RCC 7860 (cell line): ENCODE results near the gene RFXANK.
"Not testable (repeated sequence)": the region's sequence is repeated elsewhere in the genome, so short reads cannot be mapped to it uniquely, and the experiment has no call there.

Experiments used
- DNase-seq: peaks from one replicate; pipeline ENCODE4 v3.0.0-alpha.2; 2015; ENCODE audit warnings: low spot score
- FAIRE-seq: peaks from 2 replicates; lab custom pipeline; 2012; peaks lifted over from hg19 to GRCh38; lab: Jason Lieb, UNC

Gene RFXANK

DNA sequence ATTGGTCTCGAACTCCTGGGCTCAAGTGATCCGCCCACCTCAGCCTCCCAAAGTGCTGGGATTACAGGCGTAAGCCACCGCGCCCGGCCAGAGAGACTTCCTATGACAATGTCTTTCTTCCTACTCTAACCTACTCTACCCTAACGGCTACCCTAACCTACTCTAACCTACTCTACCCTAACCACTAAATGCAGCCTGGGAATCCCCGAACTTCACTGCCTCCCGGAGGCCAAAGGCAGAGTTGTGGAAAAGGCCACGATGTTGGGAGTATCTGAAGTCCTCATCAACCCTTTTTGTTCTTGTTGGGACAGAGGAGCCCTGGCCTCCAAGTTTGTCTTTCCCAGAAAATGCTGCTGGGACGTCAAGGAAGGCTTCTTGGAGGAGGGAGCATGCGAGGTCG is 12.1 kb downstream of the RFXANK start:
- FAIRE-seq (no peak), DNase-seq (no peak)

DNA sequence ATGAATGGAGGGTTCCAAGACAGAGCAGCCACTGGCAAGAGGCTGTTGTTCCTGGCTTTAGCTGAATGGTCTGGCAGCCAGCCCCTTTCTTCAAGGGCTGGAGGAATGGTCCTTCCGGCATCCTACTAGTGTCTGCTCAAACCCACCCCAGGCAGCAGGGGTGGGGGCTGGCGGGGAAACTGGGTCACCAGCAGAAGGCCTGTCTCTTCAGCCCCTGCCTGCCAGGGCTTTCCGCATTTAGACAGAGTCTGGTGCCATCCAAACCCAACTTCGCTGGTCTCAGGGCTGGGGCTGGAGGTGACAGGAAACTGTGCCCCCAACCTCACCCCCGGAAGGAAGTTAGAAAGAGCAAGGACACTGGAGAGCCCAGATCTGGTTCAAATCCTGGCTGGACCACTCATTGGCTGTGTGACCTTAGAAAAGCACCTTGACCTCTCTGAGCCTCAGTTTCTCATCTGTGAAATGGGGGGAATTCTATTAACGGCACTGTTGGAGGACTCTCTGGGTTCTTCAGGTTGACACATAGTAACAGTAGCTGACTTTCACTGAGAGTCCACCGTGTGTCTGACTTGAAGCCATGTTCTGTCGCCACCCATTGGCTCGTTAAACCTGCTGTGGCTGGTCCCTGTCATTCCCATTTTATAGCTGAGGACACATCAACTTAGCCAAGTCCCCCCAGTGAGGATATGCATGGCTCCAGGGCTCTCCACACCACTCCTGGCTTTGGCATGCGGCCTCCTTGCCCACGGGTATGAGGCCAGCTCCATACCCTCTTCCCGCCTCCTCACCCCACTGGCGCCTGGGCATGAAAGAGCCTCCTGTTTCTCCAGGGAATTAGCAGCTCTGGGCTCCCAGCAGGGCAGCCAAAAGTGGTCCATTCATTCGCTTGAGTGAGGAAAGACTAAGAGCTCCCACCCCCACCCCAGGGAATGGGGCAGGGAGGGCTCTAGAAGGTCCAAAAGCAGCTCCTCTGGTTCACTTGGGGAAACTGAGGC is 13.7 kb downstream of the RFXANK start:
- FAIRE-seq = no peak
- no peak for DNase-seq

DNA sequence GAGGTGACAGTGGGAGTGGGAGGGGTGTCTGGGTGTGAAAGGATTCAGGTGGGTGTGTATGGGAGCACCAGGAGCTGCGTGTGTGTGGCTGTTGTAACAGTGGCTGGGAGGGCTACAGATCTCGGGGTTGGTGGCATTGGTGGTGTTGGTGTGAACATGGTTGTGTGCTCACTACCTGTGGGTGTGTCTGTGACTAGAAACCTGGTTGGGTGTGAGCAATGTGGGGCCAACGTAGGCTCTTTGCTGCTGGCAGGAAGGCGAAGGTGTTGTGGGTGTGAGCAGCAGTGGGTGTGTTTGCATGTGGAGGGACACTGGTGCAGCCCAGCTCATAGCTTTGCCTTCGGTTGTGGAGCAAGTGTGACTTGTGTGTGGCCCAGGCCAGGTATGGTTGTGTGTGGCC is 14.9 kb downstream of the RFXANK start:
- FAIRE-seq (no peak), DNase-seq (no peak)

DNA sequence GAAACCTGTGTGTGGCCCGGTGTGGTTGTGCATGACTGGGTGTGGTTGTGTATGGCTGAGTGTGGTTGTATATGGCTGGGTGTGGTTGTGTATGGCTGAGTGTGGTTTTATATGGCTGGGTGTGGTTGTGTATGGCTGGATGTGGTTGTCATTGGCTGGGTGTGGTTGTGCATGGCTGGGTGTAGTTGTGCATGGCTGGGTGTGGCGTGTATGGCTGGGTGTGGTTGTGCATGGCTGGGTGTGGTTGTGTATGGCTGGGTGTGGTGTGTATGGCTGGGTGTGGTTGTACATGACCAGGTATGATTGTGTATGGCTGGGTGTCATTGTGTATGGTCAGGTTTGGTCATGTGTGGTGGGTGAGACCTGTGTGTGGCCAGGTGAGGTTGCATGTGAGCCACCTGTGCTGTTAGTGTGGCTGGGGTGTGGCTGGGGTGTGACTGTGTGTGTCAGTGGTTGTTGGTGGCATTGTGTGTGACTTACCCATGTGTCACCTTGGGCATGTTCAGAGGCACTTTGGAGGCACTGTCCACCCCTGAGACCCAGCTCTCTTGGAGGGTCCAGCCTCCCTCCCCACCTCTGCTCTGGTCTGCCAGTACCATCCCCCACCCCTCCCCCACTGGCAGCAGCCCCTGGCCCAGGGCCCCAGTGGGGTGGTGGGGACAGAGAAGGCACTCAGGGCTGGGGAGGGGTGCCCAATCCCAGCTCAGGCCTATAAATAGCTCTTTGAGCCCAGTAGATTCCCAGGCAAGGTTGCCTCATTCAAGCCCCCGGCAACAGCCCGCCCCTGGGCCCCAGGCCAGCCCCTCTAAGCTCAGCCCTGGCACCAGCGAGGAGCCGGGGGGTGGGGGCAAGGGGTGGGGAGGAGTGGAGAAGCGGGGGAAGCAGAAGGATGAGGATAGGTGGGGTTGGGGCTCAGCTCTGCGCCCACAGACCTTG is 15.8 kb downstream of the RFXANK start:
- FAIRE-seq (no peak), DNase-seq (no peak)

DNA sequence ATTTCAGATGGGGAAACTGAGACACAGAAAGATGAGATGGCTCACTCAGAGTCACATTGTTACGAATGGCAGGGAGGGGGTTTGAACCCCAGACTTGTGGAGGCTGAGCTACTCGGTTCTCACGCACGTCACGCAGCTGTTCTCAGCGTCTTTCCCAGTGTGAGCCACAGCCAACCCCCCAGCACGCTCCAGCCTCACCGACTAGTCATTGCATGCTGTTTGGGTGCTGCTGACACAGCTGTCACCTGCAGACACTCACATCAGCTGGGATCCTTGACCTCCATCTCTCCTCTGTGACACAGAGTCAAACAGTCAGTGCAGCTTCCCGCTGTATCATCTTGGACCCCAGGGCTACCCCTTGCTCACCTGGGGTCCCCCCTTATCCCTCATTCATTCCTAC is 17.3 kb downstream of the RFXANK start:
- DNase-seq (no peak), FAIRE-seq (no peak)

DNA sequence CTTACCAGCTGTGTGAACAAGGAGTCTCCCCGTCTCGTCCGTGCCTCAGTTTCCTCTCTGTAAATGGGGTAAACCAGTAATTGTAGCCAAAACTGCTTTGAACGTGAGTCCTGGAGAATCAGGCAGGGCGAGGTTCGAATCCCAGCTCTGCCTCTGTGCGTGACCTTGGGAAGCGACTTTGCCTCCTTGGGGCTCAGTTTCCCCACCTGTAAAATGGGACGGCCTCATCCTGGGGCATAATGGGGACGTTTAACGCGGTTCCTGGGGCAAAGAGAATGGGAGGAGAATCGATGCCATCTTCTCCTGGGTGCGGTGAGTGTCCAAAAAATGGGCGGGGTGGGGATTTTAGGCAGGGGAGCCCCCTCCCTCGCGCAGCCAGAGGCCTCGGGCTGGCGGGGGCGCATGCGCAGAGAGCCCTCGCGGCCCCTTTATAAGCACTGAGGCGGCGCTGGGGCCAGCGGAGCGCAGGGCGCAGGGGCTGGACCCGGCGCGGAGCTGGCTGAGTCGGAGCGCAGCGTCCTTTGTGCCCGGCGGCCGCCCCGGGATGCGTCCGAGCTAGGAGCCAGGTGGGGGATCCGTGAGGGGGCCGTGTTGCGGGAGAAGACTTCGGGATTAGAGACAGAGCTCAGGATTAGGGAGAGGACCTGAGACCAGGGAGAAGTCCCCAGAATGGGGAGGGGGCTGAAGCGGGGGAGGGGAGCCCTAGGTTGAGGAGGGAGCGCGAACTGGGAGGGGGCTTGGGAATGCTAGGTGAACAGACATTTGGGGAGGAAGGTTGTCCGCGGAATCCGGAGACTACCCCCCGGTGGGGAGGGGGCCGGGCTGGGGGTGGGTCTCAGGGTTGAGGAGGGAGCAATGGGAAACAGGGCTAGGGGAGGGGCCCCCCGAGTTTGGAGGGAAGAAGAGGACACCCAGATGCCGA is 19.7 kb downstream of the RFXANK start, which contains the start of gene NCAN:
TSS of gene NCAN (plus strand) at position 460 of the 922 bp plus-strand sequence. CDS start 4,996 bp downstream, outside the sequence.
- FAIRE-seq (no peak), DNase-seq (no peak)

DNA sequence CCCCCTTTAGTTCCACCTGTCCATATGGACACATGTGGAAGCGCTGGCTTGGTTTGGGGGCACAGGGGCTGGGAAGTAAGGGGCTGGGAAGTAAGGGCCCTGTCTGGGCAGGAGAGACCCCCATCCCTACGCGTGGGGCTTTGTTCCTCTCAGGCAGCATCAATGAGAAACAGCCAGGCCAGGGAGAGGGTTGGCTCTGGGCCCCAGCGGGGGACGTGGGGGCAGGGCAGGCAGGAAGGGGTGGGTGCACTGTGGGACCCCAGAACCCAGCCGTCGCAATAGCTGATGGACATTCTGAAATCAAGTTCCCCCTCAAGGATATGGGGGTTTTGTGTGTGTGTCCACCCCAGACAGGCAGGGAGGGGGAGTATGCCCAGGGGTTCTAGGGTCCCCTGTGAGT is 20.9 kb downstream of the RFXANK start:
- no peak for FAIRE-seq
- no peak for DNase-seq

DNA sequence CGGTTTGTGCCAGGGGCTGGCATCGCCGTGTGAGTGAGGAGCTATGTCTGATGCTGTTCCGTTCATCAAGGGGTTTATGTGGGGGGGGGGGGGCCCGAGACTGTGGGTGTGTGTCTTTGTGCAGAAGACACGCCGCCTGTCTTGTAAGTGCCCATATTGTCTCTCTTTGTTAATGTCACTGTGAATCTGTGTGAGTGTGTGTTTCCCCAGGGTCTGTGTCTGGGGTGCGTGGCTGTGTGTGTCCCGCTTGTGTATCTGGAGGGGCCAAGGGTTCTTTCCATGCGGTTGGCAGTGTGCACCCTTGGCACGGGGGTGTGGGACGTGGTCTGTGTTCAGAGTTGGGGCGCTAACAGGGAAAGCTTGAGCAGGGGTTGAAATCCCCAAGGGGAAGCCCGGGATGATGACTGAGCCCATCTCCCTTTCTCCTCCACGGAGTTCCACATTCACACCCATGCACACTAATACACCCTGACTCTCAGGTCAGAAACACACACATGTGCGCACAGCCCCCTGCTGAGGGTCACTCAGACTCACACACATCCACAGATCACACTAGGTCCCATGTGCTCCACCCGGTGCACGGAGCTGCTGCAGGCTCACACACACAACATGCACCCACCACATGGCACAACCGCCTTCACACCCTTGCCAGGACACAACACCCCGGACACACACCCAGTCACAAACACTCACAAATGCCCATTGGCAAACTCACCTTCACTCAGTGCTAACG is 21.5 kb downstream of the RFXANK start:
- no peak for FAIRE-seq
- no peak for DNase-seq

DNA sequence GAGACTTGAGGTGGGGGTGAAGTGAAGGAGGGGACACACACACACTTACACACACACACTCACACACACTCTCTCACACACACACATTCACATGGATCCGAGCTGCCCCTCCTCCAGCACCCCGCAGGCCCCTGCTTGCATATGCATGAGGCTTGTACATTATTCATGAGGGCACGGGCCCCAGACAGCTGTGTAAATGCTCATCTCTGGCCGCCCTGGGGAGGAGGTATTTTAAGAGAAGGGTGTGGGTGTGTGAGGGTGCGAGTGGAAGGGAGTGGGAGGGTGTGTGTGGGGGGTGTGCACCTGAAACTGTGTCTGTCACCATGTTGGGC is 22.1 kb downstream of the RFXANK start:
- DNase-seq = no peak
- FAIRE-seq = no peak

DNA sequence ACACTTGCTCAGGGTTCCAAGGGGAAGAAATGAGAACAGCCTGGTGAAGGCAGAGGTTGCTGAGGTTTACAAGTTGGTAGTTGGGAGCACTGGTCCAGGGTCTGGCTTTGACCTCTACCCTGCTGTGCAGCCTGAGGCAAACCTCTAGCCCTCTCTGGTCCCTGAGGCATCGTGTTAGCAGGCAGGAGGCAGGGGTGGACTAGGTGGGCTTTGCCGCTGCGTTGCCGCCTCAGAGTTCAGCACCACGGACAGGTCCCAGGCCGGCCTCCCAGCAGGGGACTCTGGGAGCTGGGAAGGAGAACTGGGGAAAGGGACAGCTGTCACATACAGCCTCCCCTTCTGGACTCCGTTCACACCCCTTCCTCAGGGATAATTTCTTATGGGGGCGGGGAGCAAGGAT is 22.8 kb downstream of the RFXANK start:
- no peak for DNase-seq
- no peak for FAIRE-seq

DNA sequence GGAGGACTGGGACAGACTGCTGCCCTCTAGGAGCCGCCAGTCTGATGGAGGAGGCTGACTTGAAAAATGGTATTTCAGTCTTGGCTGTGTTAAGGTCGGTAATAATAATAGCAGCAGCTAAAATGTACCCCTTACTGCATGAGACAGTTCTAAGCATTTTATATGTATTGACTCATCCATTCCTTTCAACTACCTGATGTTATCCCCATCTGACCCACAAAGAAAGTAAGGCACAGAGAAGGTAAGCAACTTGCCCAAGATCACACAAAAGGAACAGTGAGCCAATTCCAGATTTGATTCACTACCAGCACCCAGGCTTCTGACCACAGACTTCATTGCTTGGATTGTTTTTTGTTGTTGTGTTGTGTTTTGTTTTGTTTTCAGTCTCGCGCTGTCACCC is 23.7 kb downstream of the RFXANK start:
- no peak for DNase-seq
- no peak for FAIRE-seq

DNA sequence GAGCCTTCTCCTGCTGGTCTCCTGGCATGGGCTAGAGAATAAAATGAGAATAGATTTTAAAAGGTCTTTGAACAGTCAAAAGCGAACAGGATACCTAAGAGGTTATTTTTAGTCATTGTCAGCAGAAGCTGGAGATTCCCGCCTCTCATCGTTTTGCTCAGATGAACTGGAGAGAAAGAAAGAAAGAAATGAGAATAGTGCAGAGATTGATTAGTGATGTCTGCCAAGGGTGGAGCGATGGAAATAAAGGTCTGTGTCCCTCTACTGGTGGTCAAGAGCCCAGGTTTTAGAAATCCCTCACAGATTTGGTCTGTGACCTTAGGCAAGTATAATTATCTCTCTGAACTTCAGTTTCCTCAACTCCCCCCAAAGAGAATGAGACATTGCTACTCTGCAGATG is 25.0 kb downstream of the RFXANK start:
- no peak for FAIRE-seq
- peak; percentile 11 for DNase-seq

DNA sequence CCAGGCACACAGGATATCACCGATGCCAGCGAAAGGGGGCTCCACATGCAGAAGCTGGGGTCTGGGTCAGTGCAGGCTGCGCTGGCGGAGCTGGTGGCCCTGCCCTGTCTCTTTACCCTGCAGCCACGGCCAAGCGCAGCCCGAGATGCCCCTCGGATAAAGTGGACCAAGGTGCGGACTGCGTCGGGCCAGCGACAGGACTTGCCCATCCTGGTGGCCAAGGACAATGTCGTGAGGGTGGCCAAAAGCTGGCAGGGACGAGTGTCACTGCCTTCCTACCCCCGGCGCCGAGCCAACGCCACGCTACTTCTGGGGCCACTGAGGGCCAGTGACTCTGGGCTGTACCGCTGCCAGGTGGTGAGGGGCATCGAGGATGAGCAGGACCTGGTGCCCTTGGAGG is 26.9 kb downstream of the RFXANK start:
- DNase-seq (no peak), FAIRE-seq (no peak)

DNA sequence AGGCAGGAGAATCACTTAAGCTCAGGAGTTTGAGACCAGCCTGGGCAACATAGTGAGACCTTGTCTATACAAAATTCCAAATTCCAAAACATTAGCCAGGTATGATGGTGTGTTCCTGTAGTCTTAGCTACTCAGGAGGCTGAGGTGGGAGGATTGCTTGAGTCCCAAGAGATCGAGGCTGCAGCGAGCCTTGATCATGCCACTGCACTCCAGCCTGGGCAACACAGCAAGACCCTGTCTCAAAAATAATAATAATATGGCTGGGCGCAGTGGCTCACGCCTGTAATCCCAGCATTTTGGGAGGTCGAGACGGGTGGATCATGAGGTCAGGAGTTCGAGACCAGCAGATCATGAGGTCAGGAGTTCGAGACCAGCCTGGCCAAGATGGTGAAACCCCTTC is 28.9 kb downstream of the RFXANK start:
- DNase-seq, FAIRE-seq: not testable (repeated sequence)

DNA sequence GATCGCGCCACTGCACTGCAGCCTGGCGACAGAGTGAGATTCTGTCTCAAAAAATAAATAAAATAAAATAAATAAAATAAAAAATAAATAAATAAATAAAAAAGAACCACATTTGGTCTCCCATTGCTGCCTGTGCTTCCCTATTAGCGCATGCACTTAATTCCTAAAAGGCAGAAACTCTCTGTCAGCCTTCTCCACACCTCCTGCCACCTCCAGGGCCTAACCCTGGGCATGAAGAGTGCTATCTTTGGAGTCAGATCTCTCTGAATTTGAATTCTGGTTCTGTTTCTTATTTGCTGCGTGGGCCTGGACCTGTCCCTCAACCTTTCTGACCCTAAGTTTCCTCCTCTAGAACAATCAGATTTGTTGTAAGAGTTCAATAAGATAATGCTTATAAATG is 31.0 kb downstream of the RFXANK start:
- FAIRE-seq = no peak
- no peak for DNase-seq

DNA sequence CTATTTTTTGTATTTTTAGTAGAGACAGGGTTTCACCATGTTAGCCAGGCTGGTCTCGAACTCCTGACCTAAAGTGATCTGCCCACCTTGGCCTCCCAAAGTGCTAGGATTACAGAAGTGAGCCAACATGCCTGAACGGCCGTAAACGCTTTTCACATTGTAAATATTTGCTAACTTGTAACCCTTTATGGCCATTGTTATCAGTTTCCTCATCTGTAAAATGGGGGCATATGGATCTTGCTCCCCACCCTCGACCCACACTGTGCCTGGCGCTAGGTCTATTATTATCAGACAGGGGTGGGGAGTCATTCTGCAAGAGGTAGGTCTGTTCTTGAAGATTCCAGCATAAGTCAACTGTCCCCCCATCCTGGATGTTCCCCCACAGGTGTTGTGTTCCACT is 31.6 kb downstream of the RFXANK start:
- FAIRE-seq (no peak), DNase-seq (no peak)

DNA sequence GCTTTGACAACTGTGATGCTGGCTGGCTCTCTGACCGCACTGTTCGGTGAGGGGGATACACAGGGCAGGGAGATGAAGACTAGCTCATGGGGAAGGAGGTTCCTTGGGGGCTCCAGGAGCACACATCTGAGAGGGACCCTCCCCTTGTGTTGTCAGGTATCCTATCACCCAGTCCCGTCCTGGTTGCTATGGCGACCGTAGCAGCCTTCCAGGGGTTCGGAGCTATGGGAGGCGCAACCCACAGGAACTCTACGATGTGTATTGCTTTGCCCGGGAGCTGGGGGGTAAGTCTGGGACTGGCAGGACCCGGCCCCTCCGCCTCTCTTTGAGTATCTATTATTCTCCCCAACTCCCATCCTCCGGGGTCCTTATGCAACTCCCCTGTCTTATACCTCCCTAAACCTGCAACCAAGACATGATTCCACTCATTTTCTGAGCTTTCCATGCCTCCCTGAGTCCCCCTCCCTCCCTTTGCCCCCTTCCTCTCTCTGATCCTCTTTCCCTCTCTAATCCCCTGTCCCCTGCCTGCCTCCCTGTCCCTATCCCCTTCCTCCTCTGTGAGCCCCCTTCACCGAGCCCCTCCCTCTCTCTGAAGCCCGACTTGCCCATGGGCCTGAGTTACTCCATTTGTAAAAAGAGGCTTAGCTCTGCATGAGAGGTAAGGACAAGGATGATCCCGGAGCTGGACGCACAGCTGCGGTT is 32.2 kb downstream of the RFXANK start:
- DNase-seq (no peak), FAIRE-seq (no peak)

DNA sequence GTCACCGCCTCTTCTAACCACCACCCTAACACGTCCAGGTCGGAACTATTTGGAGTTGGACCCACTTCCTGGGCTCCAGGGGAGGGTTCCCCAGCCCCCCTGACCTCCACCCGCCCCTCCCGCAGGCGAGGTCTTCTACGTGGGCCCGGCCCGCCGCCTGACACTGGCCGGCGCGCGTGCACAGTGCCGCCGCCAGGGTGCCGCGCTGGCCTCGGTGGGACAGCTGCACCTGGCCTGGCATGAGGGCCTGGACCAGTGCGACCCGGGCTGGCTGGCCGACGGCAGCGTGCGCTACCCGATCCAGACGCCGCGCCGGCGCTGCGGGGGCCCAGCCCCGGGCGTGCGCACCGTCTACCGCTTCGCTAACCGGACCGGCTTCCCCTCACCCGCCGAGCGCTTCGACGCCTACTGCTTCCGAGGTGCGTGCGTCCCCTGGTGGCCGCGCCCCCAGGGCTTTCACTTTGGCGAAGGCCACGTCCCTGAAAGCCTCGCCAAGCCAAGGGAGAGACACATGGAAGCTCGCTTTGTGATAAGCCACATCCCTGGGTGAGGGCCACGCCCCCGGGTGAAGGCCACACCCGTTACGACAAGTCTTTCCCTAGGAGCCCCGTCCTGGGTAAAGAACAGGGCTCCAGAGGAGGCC is 32.9 kb downstream of the RFXANK start:
- FAIRE-seq (no peak), DNase-seq (no peak)

DNA sequence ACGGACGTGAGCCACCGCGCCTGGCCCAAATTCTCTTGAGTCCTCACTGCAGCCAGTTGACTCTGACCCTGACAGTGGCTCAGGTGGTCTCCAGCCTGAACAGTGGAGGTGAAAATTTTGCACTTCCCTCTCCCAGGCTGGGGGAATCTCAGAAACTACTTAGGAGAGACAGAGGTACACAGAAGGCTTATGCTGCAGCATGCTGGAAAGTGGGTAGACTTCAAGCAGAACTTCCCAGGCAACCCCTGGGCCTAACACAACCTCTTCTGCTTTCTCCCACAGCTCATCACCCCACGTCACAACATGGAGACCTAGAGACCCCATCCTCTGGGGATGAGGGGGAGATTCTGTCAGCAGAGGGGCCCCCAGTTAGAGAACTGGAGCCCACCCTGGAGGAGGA is 34.1 kb downstream of the RFXANK start:
- no peak for FAIRE-seq
- no peak for DNase-seq
